GM18867 (cell line): ENCODE measurements around the gene SHBG.

Experiments
- ATAC-seq: cut with Tn5 transposase; IDR thresholded peaks from one replicate; pipeline ENCODE4 v1.9.1; 2021; ENCODE audit warnings: mild to moderate bottlenecking, moderate library complexity; ENCODE audit not compliant: unreplicated experiment

Gene SHBG

GRCh38 chr17:7646457-7646856 is 16.5 kb downstream of the SHBG start:
- ATAC-seq = no peak

GRCh38 chr17:7647018-7647417 is 17.1 kb downstream of the SHBG start:
- ATAC-seq = no peak

GRCh38 chr17:7650509-7651096 is 20.7 kb downstream of the SHBG start, which contains the start of gene ATP1B2:
Gene ATP1B2 (plus strand): TSS chr17:7650926. CDS start chr17:7651519, 593 bp downstream.
- no peak for ATAC-seq

- no peak for ATAC-seq
Observed at GRCh38 chr17:7651097-7651664, 21.2 kb downstream of the SHBG start.

- ATAC-seq = no peak
Observed at GRCh38 chr17:7651665-7652387, 21.9 kb downstream of the SHBG start.

- no peak for ATAC-seq
Observed at GRCh38 chr17:7652388-7653356, 22.7 kb downstream of the SHBG start.

GRCh38 chr17:7654832-7655540 is 25.1 kb downstream of the SHBG start:
- no peak for ATAC-seq

GRCh38 chr17:7655541-7655840 is 25.6 kb downstream of the SHBG start:
- no peak for ATAC-seq

GRCh38 chr17:7656958-7657609 is 27.1 kb downstream of the SHBG start:
- ATAC-seq = no peak

GRCh38 chr17:7667656-7668406 is 37.9 kb downstream of the SHBG start:
- ATAC-seq = no peak

GRCh38 chr17:7668482-7668881 is 38.5 kb downstream of the SHBG start:
- ATAC-seq = no peak

- no peak for ATAC-seq
Observed at GRCh38 chr17:7673239-7673638, 43.3 kb downstream of the SHBG start.

GRCh38 chr17:7674934-7675333 is 45.0 kb downstream of the SHBG start:
- ATAC-seq = no peak

GRCh38 chr17:7676533-7676932 is 46.6 kb downstream of the SHBG start:
- ATAC-seq = no peak

- ATAC-seq = no peak
Observed at GRCh38 chr17:7677388-7678067, 47.6 kb downstream of the SHBG start.
